Stimulated activated naive CD8-positive, alpha-beta T cell treated with anti-CD3 and anti-CD28 coated beads, Interleukin-15, amount 100 ng/mL, for 72 hours (primary cell): ENCODE data around the gene MAD1L1.
"Not testable (repeated sequence)": the region's sequence is repeated elsewhere in the genome, so short reads cannot be mapped to it uniquely, and the experiment has no call there.

Source experiments
- ATAC-seq: fragments of 150-1000 bp; cut with Tn5 transposase; 2 replicates; pipeline ENCODE4 v1.10.0; 2021; ENCODE audit warnings: mild to moderate bottlenecking, moderate library complexity
- DNase-seq, 2 donors: peaks; one replicate each; pipeline ENCODE4 v3.0.0; 2021 to 2022
- H3K27ac Mint-ChIP-seq, 2 donors: one replicate each; pipeline ENCODE4 v1.8.0; 2022; ENCODE audit warnings: mild to moderate bottlenecking in 2 of 2, mixed read lengths in 2 of 2, moderate library complexity in 2 of 2
- H3K27me3 Mint-ChIP-seq: one replicate; pipeline ENCODE4 v1.8.0; 2022; ENCODE audit warnings: mixed read lengths
- H3K4me1 Mint-ChIP-seq: one replicate; pipeline ENCODE4 v1.8.0; 2022; ENCODE audit warnings: mild to moderate bottlenecking, mixed read lengths
- H3K4me3 Mint-ChIP-seq, 2 donors: one replicate each; pipeline ENCODE4 v1.8.0; 2022; ENCODE audit warnings: mild to moderate bottlenecking in 2 of 2, mixed read lengths in 2 of 2, moderate library complexity in 1 of 2
- H3K9me3 Mint-ChIP-seq, 2 donors: one replicate each; pipeline ENCODE4 v1.8.0; 2022; ENCODE audit warnings: mixed read lengths in 2 of 2

The MAD1L1 gene

DNA sequence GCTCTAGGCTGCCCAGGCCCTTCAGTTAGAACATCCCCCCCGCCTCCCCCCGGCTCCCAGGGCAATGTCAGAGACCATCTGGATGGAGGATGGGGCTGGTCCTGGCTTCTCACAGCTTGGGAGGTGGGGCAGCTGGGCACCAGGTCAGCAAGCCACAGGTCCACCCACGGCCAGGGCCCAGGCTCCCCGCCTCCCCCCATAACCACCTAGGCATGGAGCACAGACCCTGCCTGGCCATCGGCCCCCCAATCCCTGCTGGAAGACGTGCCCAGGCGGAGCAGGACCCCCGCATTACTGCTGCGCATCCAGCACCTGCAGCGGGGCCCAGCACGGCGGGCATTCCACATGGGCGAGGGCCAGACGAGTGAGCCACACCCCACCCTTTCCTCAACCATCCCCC is 393.0 kb downstream of the MAD1L1 start:
- H3K27ac Mint-ChIP-seq: no peak overlapping the region
- no peak overlapping the region for H3K4me3 Mint-ChIP-seq
- no peaks in the 10 kb centered on the region for H3K27me3 Mint-ChIP-seq
- no peaks in the 10 kb centered on the region for H3K9me3 Mint-ChIP-seq
- DNase-seq (no peak), ATAC-seq (no peak)
- no peaks in the 10 kb centered on the region for H3K4me1 Mint-ChIP-seq

GRCh38 chr7:1838911-1839531 is 393.7 kb downstream of the MAD1L1 start:
- ATAC-seq: not testable (repeated sequence)

DNA sequence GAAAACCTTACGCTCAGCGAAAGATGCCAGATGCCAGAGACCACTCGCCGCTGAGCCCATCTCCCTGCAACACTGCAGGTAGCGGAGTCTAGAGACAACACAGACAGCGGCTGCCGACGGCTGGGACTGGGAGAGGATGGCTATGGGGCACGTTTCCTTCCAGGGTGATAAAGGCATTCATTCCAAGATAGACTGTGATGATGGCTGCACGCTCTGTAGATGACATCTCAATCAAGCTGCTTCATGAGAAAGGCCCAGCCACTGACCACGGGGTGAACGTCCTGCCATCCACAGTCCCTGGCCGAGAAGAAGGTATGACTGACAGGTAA is 394.2 kb downstream of the MAD1L1 start:
- not testable (repeated sequence) for H3K4me3 Mint-ChIP-seq, H3K4me1 Mint-ChIP-seq, H3K27ac Mint-ChIP-seq, H3K9me3 Mint-ChIP-seq, ATAC-seq, H3K27me3 Mint-ChIP-seq
- peak in 1 of 2 donors; percentile 3 for DNase-seq

More at GRCh38 chr7:1838911-1839531, 393.7 kb downstream of the MAD1L1 start:
- H3K4me1 Mint-ChIP-seq, H3K4me3 Mint-ChIP-seq, H3K9me3 Mint-ChIP-seq, H3K27me3 Mint-ChIP-seq: not testable (repeated sequence)
- peak in 1 of 2 donors; percentile 4 for DNase-seq
- peak overlapping the region in 1 of 2 donors; percentile 48 for H3K27ac Mint-ChIP-seq

- H3K4me1 Mint-ChIP-seq, ATAC-seq, H3K4me3 Mint-ChIP-seq, H3K27me3 Mint-ChIP-seq, H3K9me3 Mint-ChIP-seq: not testable (repeated sequence)
- DNase-seq: peak in 1 of 2 donors; percentile 6
- peak overlapping the region in 1 of 2 donors; percentile 59 for H3K27ac Mint-ChIP-seq
These were observed 394.8 kb downstream of the MAD1L1 start for GRCh38 chr7:1837696-1838543.

- ATAC-seq, H3K27ac Mint-ChIP-seq, H3K27me3 Mint-ChIP-seq: not testable (repeated sequence)
These were observed 400.7 kb downstream of the MAD1L1 start for GRCh38 chr7:1831933-1832535.

DNA sequence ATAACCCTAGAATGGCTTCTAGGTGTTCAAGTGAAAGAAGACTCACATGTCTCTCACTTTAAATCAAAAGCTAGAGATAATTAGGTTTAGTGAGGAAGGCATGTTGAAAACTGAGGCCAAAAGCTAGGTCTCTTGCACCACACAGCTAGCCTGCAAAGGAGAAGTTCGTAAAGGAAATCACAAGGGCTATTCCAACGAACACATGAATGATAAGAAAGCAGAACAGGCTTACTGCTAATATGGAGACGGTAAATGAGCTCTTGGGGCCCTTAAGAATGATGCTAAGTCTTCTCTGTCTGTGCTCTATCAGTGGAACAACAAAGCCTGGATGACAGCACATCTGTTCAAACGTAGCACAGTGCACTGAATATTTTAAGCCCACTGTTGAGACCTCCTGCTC is 401.3 kb downstream of the MAD1L1 start:
- peaks cover 9 to 30% of the 10 kb centered on the region in 2 donors for H3K9me3 Mint-ChIP-seq
- not testable (repeated sequence) for H3K4me1 Mint-ChIP-seq, H3K4me3 Mint-ChIP-seq, H3K27ac Mint-ChIP-seq, DNase-seq, ATAC-seq, H3K27me3 Mint-ChIP-seq

More at GRCh38 chr7:1831933-1832535, 400.7 kb downstream of the MAD1L1 start:
- H3K4me1 Mint-ChIP-seq, H3K4me3 Mint-ChIP-seq, DNase-seq: not testable (repeated sequence)
- peaks cover 9 to 30% of the 10 kb centered on the region in 2 donors for H3K9me3 Mint-ChIP-seq

GRCh38 chr7:1829668-1830067 is 403.1 kb downstream of the MAD1L1 start:
- not testable (repeated sequence) for DNase-seq, H3K27ac Mint-ChIP-seq, ATAC-seq, H3K4me3 Mint-ChIP-seq, H3K27me3 Mint-ChIP-seq
- H3K9me3 Mint-ChIP-seq: peaks cover 9 to 30% of the 10 kb centered on the region in 2 donors
- peaks cover 13% of the 10 kb centered on the region for H3K4me1 Mint-ChIP-seq

DNA sequence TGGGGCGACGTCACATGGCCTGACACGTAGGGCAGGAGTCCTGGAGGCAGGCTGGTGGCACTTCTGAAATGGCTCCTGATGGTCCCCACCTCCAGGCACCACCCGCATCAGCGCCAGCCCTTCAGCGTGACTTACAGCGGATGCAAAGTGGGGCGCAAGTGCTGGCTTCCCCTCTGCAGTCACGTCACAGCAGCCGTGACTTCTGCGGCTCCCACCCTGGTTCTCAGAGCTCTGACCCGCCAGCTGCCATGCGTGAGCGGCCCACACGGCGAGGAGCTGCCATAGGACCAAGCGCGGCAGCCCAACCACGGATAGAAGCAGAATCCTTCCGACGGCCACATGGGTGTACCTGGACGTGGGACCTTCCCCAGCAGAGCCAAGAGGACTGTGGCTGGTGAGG is 403.6 kb downstream of the MAD1L1 start:
- Mint-ChIP-seq H3K27ac (no peak overlapping the region), H3K4me3 (no peak overlapping the region), H3K9me3 (peaks cover 9 to 27% of the 10 kb centered on the region in 2 donors), H3K4me1 (peaks cover 19% of the 10 kb centered on the region), H3K27me3 (no peaks in the 10 kb centered on the region)
- no peak for ATAC-seq
- DNase-seq: no peak

DNA sequence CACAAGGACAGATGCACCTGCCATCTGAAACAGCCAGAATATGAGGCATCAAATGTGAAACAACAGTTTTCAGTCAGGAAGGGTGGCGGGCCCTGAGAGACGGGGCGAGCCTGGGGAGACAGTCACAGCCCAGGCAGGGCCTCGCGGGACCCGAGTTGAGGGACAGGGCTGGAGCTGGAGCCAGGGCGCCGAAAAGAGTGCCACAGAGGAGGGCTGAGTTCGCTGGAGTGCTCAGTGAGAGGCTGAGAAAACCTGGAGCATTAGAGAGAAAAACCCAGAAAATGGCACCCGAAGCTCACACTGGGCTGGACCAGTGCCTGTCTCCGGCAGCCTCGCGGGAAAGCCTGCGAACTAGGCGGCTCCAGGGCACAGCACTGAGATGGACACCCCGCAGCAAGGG is 404.6 kb downstream of the MAD1L1 start:
- not testable (repeated sequence) for H3K27me3 Mint-ChIP-seq, ATAC-seq, DNase-seq, H3K4me3 Mint-ChIP-seq, H3K27ac Mint-ChIP-seq
- Mint-ChIP-seq H3K9me3 (peaks cover 9 to 23% of the 10 kb centered on the region in 2 donors), H3K4me1 (peaks cover 28% of the 10 kb centered on the region)

DNA sequence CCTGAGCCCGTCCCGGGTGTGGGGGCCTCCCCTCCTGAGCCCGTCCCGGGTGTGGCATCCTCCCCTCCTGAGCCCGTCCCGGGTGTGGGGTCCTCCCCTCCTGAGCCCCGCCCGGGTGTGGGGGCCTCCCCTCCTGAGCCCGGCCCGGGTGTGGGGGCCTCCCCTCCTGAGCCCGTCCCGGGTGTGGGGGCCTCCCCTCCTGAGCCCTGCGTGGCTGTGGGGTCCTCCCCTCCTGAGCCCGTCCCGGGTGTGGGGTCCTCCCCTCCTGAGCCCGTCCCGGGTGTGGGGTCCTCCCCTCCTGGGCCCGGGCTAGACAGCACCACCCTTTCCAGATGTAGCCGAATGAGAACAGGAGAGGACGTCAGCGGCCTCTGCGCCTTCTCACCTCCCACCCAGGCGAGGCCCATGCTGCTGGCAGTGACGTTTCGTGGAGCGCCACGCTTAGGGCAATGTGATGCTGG is 405.2 kb downstream of the MAD1L1 start:
- not testable (repeated sequence) for DNase-seq, H3K4me3 Mint-ChIP-seq, H3K27ac Mint-ChIP-seq, H3K27me3 Mint-ChIP-seq
- Mint-ChIP-seq H3K4me1 (peaks cover 29% of the 10 kb centered on the region), H3K9me3 (peaks cover 9 to 23% of the 10 kb centered on the region in 2 donors)
- peak; percentile 47 for ATAC-seq

- H3K4me1 Mint-ChIP-seq: peaks cover 29% of the 10 kb centered on the region
These were observed 405.8 kb downstream of the MAD1L1 start for GRCh38 chr7:1826931-1827330.

GRCh38 chr7:1825897-1826741 is 406.6 kb downstream of the MAD1L1 start:
- Mint-ChIP-seq H3K4me1 (peaks cover 29% of the 10 kb centered on the region), H3K27ac (no peak overlapping the region), H3K9me3 (peaks cover 4 to 19% of the 10 kb centered on the region in 2 donors), H3K27me3 (no peaks in the 10 kb centered on the region), H3K4me3 (no peak overlapping the region)
- ATAC-seq (peak; percentile 27), DNase-seq (no peak)

More at GRCh38 chr7:1826931-1827330, 405.8 kb downstream of the MAD1L1 start:
- H3K4me3 Mint-ChIP-seq, H3K27me3 Mint-ChIP-seq, ATAC-seq, H3K27ac Mint-ChIP-seq, DNase-seq: not testable (repeated sequence)
- H3K9me3 Mint-ChIP-seq: peaks cover 6 to 23% of the 10 kb centered on the region in 2 donors

- not testable (repeated sequence) for ATAC-seq, H3K27me3 Mint-ChIP-seq, DNase-seq, H3K4me3 Mint-ChIP-seq, H3K27ac Mint-ChIP-seq
- Mint-ChIP-seq H3K9me3 (peaks cover 4 to 16% of the 10 kb centered on the region in 2 donors), H3K4me1 (peaks cover 29% of the 10 kb centered on the region)
These were observed 407.2 kb downstream of the MAD1L1 start for GRCh38 chr7:1825647-1825896.

- H3K4me3 Mint-ChIP-seq: peak overlapping the region in 1 of 2 donors; percentile 57
- peaks cover 4 to 16% of the 10 kb centered on the region in 2 donors for H3K9me3 Mint-ChIP-seq
- not testable (repeated sequence) for H3K27me3 Mint-ChIP-seq, DNase-seq, H3K27ac Mint-ChIP-seq
- peak; percentile 77 for ATAC-seq
- H3K4me1 Mint-ChIP-seq: peaks cover 31% of the 10 kb centered on the region
These were observed 407.7 kb downstream of the MAD1L1 start for GRCh38 chr7:1824882-1825646.
